NCI-H524 (cell line): ENCODE measurements around the gene TMEM183A.
A peak's percentile ranks its signal among the peaks of the same experiment; 100 is the strongest.

Experiments used
- DNase-seq, 2 experiments: peaks; one replicate each; lab custom pipeline; 2025; lab: John Stamatoyannopoulos, UW

The TMEM183A gene

DNA sequence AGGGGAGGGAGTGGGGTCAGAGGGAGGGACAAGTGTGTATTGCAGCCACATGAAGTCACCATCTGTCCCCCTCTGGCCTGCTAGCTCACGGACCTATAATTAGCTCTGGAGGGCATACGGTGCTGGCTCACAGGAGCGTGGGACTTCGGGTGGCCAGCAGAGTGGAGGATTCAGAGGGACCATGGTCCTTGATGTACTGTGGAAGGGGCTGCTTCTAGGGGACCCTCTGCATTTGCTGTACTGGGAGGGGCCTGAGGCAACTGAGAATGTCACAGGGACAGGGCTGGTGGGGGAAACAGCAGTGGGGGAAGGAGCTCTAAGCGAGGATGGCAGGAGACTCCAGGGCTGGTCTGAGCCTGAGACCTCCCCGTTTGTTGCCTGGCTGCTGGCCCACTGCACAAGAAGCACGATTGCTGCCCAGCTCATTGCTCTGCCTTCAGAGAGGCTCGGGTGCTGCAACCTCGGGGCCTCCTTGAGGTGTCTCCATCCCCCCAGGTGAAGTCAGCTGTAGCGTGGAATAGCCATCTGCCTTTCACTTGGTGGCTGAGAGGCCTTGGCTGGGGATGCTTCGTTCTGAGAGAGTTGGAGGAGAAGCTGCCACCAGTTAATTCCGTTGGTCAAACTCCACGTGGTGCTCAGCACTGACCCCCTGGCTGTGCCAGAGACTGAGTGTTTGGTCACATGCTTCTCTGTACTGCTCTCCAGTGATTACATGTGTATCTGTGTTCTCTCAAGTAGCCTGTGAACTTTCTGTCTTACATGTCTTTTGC, 21.8 kb downstream of the TMEM183A start:
- peak; percentile 77 to 83 for DNase-seq

- DNase-seq = no peak
Observed at GRCh38 chr1:203031467-203031866, 24.3 kb downstream of the TMEM183A start.

- DNase-seq = no peak
Observed at GRCh38 chr1:203033287-203033686, 26.1 kb downstream of the TMEM183A start.

GRCh38 chr1:203033917-203034316, 26.7 kb downstream of the TMEM183A start:
- no peak for DNase-seq

GRCh38 chr1:203034422-203035110, 27.4 kb downstream of the TMEM183A start:
- no peak for DNase-seq

DNA sequence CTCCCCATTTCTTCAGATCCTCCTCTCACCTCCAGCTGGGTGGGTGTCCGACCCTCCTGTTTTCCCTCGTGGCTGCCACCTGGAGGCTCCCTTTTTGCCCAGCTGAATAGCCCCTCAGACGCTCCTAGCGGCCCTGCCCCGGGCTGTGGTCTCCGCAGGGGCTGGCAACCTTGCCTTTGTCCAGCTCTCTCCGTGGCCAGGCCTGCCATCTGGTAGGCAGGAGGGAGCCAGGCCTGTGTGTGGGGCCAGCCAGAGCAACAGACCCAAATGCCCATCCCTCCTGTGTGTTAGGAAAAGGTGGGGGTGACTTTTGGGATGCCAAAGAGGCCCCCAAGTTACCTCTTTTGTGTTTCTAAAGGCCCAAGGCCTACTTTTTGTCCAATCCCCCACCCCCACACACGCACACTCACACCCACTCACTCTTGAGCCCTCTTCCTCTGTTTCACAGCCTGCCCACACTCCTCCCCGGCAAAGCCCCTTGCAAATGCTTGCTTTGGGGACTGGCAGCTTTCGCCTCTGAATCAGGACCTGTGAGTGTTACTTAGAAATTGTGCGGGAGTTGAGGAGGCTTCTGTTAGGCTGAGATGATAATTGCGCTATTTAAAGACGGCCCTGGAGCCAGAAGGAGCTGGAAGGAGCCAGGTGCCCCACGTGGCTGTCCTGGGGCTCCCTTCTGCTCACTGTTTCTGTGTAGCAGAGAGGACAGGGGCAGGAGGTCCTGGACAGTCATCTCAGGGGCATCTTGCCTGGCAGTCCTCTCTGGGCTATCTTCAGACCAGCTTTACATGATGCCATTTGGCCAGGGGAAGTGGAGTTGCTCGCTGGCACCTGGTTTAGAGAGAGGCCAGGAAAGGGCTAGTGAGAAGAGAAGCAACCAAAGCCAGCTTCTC, 28.2 kb downstream of the TMEM183A start:
- peak in 1 of 2 experiments; percentile 23 for DNase-seq

- DNase-seq = no peak
Observed at GRCh38 chr1:203036135-203036534, 29.0 kb downstream of the TMEM183A start.

GRCh38 chr1:203036537-203036936, 29.4 kb downstream of the TMEM183A start:
- peak in 1 of 2 experiments; percentile 69 for DNase-seq

DNA sequence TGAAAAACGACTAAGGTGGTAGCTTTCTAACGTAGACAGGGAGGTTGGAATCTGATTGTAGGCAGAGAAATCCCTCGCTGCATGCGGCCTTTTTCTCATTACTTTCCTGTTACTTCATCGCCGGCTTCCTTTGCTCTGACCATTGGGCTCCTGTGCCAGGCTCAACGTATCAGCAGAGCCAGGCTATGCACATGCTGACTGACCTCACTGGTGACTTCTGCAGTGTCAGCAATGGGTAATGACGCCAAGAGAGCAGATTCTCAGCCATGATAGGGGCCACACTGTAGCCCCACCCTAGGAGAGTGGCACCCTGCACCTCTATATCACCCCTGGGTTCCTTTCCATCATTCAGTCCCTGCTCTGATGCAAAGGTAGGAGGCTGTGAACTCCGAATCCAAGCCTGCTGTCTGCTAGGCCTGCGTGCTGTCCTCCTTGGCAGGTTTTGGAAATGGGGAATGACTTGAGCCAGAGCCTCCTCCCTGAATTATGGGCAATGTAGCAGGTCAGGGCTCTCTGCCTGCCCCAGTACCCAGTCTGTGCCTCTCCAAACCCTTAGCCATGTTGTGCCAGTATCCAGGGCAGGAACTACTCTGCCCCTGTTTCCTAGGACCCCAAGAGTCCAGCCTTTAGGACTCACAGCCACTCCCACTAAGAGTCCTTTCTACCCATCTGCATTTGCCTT, 30.5 kb downstream of the TMEM183A start:
- DNase-seq = no peak

GRCh38 chr1:203038217-203038741, 31.1 kb downstream of the TMEM183A start:
- no peak for DNase-seq

DNA sequence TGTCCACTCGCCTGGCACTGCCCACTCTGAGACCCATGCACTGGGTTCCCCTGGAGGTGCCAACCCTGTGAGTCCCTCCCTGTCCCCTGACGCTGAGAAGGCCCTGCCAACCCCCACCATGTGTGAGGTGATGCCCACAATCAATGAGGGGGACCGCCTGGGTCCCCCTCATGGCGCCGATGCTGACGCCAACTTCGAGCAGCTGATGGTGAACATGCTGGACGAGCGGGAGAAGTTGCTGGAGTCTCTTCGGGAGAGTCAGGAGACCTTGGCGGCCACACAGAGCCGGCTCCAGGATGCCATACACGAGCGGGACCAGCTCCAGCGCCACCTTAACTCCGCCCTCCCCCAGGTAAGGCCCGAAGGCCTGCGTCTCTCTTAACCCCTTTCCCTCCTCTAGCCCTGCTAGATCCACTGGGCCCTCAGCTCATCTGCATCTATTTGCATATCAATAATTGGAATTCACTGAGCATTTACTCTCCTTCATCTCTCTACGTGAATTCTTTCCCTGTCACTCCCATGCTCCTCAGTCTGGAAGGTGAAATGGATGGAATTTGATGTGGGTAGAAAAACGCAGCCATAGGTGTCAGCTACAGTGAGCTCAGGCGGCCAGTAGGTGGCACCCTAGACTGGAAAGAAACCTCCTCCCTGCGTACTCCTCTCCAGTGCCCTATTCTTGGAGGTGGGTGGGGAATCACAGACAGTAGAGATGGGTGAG, 31.9 kb downstream of the TMEM183A start:
- DNase-seq = no peak

- peak; percentile 91 to 94 for DNase-seq
Observed at GRCh38 chr1:203039609-203040512, 32.7 kb downstream of the TMEM183A start.

GRCh38 chr1:203040513-203041275, 33.5 kb downstream of the TMEM183A start:
- no peak for DNase-seq

- DNase-seq = no peak
Observed at GRCh38 chr1:203041351-203041932, 34.3 kb downstream of the TMEM183A start.

DNA sequence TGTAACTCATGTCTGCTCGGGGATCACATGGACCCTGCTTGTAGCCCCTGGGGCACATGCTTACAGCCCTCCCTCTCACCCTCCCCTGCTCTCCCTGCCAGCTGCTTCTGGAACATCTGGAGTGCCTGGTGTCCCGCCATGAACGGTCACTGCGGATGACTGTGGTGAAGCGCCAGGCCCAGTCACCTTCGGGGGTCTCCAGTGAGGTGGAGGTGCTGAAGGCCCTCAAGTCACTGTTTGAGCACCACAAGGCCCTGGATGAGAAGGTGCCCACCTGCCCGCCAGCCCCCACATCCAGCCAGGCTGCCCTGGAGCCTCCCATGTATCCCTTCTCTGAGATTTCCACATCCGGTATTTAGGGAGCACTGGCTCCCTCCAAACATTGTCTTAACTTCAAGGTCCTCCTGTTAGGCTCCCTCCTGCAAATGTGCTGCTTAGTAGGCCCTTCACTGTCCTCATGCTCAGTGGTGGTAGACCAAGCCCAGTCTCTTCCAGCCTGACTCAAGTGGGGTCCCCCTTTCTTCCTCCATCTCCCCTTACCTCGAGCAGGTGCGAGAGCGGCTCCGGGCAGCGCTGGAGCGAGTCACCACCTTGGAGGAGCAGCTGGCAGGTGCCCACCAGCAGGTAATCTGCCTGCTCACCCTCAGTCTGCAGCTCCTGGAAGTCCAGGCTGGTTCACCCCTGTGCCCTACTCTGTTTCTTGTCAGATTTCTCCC, 36.8 kb downstream of the TMEM183A start:
- DNase-seq = no peak

DNA sequence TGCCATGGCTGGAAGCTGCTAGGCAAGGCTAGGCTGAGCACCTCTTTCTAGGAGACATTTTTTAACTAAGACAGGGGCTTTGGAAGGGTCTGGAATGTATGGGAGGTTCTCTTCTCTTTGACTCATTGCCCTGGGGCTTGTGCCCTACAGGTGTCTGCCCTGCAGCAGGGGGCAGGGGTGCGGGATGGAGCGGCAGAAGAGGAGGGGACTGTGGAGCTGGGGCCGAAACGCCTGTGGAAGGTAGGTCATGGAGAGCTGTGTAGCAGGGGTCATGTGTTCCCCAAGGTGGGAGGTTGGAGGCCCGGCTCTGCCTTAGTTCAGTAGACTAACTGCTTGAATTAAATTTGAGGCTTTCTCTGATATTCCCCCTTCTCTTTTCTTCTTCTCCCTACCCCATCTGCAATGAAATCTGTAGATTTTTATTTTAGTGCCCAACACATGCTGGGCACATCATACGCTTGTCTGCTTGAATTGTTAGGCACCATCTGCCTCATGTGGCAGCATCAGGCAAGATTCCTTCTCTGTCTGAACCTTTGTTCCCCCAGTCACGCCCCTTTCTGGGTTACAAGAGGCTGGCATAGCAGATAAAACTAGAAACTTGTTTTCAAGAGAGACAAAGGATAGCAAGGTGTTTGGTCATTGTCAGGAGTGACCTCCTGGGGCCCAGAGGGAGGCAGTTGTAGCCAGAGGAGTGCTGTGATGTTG, 37.5 kb downstream of the TMEM183A start:
- DNase-seq = no peak

- no peak for DNase-seq
Observed at GRCh38 chr1:203045336-203045735, 38.2 kb downstream of the TMEM183A start.
